Measurements from ENCODE around the gene BATF3.
A peak's percentile ranks its signal among the peaks of the same experiment; 100 is the strongest.
"Not testable (repeated sequence)": the region's sequence is repeated elsewhere in the genome, so short reads cannot be mapped to it uniquely, and the experiment has no call there.

Gene BATF3

DNA sequence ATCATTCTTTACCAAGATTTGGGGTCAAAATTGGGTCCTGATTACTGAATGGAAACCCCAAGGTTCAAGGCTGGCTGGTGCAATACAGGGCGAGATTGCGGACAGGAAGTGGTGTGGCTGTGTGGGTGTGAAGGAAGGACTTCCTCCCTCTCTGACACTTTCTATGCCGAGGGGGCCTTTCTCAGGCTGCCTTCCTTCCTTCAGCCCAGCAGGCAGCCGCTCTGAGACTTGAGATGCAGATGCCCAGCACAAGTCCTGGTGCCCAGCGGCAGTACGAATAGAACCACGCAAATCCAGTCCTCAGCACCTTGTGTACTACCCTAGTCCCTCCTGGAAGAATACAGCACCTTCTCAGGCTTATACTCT is 16.3 kb downstream of the BATF3 start:
- peak; percentile 79 to 81 for DNase-seq

- no peak for DNase-seq
Observed at GRCh38 chr1:212680680-212681389, 18.8 kb downstream of the BATF3 start.

- peak; percentile 73 to 75 for DNase-seq
Observed at GRCh38 chr1:212678456-212679410, 20.9 kb downstream of the BATF3 start.

GRCh38 chr1:212677573-212677972 is 22.1 kb downstream of the BATF3 start:
- DNase-seq: no peak

DNA sequence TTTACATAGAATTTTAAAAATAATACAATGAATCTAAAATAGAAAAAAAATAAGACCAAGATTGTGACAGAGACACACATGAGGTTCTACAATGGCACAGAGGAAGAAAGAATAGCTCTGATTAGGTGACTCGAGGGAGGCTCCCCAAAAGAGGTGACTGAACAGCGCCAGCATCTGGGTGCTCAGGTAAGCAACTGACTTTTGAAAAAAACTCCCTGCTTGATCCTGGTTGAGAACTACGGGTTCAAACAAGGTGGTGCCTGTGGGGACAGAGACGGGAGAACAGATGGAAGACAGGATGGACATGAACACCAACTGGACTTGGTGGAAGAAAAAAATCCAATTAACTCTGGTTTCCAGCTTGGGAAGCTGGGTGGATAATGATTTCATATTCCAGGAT is 22.5 kb downstream of the BATF3 start:
- DNase-seq: no peak

DNA sequence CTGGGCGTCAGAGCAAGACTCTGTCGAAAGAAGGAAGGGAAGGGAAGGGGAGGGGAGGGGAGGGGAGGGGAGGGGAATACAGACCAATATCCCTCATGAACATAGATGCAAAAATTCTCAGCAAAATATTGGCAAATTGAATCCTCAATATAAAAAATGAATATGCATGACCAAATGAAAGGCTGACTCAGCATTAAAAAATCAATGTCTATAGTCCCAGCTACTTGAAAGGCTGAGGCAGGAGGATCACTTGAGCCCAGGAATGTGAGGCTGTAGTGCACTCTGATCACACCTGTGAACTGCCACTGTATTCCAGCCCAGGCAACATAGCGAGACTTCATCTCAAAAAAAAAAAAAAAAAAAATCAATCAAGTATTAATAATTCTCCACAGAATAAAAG is 24.0 kb downstream of the BATF3 start:
- no peak for DNase-seq

GRCh38 chr1:212674872-212675271 is 24.8 kb downstream of the BATF3 start:
- DNase-seq: no peak

GRCh38 chr1:212671342-212672031 is 28.2 kb downstream of the BATF3 start:
- DNase-seq: no peak

DNA sequence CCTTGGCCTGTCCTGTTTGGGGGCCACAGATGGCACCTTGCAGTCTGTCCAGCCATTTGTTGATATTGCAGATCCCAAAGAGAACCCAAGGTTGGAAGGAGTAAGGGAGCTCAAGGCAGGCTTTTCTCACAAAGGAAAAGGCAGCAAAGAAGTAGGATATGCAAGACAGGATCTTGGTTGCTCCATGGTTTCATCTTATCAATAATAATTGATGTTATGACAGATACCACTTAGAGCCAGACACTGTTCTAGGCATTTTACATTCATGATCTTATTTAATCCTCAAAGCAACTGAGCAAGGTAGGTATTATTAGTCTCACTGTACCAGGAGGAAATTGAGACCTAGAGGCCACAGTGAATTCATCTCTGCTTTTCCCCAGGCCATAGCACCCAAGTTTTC is 28.8 kb downstream of the BATF3 start:
- no peak for DNase-seq

- DNase-seq: no peak
Observed at GRCh38 chr1:212670301-212670700, 29.3 kb downstream of the BATF3 start.

DNA sequence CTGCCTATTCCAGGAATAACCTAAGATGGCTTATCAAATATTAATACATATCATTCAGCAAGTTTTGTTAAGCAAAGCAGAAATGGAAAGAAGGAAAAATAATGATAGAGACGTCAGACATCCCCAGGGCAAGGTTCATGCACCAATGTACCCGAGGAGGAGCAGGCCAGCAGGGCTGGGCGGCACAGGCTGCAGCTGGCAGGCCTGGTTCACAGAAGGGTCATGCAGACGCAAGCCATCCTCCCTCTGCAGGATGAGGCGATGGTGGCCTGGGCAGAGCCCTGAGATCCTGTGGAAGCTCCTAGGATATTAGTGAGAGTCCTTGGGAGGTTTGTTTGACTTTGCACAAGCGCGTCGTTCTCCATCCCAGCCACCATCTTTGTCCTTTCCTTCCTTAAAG is 30.0 kb downstream of the BATF3 start:
- DNase-seq: no peak

GRCh38 chr1:212669102-212669501 is 30.5 kb downstream of the BATF3 start:
- no peak for DNase-seq

DNA sequence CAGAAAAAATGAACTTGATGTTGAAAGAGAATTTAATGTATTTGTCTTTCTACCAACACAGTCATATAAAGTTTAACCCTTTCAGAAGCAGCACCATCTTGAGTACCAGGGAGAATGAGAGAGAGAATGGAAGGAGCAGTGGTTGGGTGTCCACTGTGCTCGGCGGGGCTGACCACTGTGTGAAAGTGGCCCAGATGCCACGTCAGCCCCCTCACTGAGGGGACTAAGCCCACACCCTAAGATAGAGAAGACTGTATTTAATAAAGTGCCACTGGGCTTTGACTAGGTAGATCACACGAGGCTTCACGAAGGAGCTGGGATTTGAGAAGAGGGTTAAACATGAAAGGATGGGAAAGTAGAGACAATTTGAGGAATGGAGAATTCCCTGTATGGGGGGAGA is 31.2 kb downstream of the BATF3 start:
- DNase-seq: no peak

DNA sequence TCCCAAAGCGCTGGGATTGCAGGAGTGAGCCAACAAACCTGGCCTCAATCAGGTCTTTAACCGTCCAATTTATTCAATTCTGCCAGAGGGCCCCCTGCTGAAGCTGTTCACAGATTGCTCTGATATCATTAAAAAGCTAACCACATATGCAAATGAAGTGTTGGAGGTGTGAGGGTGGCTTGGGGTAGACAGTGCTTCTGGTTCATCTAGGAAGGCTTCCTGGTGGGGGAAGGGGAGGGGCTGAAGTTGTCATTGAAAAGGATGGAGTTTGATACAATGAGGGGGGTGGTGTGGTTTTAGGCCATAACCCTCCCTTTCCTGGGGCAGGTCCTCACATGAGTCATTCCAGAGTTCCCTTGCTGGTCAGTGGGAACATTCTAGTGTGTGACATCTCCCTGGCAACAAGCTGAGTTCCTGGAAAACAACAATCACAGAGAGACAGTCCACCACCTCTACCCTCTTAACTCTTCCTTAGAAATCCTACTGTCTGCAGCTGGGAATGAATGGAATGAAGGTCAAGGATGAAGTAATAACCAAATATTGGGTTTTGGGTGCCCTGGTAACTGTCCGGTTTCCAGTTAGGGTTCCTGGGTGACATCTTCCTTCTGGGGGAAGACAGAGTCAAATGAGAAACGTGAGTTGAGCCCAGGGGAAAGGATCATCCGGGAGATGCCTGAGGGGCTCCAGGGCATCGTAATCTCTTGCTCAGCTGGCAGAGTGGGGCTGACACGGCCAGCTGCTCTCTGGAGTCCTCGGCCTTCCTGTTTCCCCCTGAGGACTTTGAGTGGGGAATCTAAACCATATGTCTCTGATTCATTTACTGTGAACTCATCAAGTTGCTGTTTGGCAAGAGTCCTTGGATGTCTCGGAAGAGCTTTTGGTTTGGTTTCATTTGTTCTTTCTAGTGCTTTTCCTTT is 32.2 kb downstream of the BATF3 start:
- peak in 1 of 2 experiments; percentile 27 for DNase-seq

DNA sequence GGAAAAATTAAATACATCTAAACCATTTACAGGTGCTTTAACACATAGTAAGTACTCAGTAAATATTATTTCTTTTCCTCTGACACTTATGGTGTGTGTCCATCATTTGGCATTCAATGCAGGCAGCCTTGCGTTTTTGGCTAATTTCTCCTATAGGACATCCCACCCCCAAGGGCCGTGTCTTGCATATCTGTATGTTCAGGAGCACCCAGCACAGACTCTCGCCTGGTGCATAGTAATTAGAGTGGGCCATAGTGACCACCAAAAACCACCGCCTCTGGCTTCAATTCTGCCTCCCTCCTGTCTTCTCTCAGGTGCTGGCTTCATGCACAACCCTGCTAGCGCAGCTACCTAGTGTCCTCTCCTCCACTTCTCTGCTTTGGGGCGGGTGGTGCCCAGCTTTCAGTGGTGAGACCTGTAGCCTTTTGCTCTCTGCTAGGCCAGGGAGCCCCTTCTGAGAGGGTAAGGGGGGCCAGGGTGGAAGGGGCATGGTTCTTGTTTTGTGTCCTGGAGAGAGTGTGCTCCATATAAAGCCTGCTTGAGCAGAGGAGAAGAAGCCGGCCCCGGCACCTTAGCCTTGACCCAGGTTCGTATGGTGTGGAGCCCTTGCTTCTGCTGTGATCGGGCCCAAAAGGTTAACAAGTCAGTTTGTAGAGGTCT is 33.4 kb downstream of the BATF3 start:
- no peak for DNase-seq

DNA sequence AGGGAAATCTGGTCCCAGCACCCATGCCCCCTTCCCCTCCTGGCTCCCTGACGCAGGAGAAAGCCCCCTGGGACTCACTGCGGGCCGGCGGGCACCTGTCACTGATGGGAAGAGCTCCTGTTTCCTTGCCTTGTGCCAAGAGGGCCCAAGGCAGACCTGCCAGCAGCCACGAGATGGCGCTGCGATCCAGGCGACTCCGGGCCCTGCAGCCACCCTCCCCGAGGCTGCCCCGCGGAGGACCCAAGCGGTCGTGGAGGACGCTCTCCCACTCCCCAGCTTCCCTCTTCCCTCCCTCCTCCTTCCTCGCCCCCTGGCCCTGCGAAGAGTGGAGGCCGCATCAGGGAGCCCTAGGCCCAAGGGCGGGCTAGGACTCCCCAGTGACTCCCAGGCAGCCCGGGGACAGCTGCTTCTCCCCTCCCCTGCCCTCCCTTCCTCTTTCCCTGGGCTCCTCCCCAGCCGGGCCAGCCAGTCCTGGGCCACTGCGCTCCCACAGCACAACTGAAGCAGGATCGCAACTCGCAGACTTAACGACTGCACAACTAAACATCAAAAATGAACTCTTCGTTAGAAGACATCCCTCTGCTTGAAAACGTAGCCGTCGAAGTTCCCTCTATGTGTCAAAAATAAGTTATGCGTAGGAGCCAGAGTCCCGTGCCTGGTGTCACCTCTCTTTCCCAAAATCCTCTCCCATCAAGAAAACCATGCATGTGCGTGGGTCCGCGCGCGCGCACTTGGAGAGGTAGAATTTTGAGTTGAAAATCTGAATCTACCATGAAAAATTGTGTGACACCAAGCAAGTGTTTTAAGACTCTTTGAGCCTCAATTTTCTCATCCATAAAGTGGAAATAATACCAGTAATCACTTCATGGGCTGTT is 34.2 kb downstream of the BATF3 start:
- peak; percentile 89 to 92 for DNase-seq

GRCh38 chr1:212664409-212665199 is 35.0 kb downstream of the BATF3 start:
- DNase-seq: no peak

GRCh38 chr1:212658250-212658649 is 41.4 kb downstream of the BATF3 start:
- DNase-seq: not testable (repeated sequence)

DNA sequence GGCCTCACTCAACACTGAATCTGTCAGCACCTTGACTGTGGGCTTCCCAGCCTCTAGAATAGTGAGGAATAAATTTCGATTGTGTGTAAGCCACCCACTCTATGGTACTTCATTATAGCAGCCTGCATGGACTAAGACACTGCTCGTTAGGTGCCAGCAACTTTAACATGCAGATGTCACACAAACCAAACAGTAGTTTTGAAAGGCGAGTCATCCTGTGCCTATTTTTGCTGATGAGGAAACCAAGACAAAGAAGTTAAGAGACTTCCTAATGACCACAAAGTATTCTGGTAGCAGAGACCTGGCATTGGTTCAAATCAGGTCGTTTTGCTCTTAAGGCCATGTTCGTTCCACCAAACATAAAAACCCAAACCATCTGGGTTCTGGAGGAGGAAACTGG is 42.9 kb downstream of the BATF3 start:
- no peak for DNase-seq
